HL-60 (cell line): ENCODE measurements around the gene PRR9.

Experiments
- CTCF ChIP-seq: IDR thresholded peaks from one replicate; pipeline ENCODE4 v1.5.1; 2011; ENCODE audit warnings: low read length, control low read depth, inconsistent platforms; ENCODE audit not compliant: insufficient read depth
- GABPA ChIP-seq: IDR thresholded peaks from 2 replicates; pipeline ENCODE4 v1.6.1; 2012; ENCODE audit warnings: low read depth
- POLR2AphosphoS5 ChIP-seq: IDR thresholded peaks from 2 replicates; pipeline ENCODE4 v1.6.1; 2012; ENCODE audit warnings: low read depth
- SPI1 ChIP-seq: IDR thresholded peaks from 2 replicates; pipeline ENCODE4 v1.6.1; 2012; ENCODE audit warnings: low read depth, mild to moderate bottlenecking, borderline replicate concordance

- no peak for TF ChIP-seq GABPA
- no peak for TF ChIP-seq CTCF
- TF ChIP-seq SPI1 = no peak
- TF ChIP-seq POLR2AphosphoS5 = no peak
These were observed 10.4 kb downstream of the PRR9 start for GRCh38 chr1:153227810-153228209.
